Epithelial cell of esophagus (primary cell): Measurements from ENCODE around the gene BOK.

Experiments used
- DNase-seq: peaks from one replicate; pipeline ENCODE4 v3.0.0; 2010; ENCODE audit warnings: low read depth
- H3K4me3 ChIP-seq: 2 replicates; pipeline ENCODE4 v1.5.1; 2011; ENCODE audit warnings: mild to moderate bottlenecking, low read length, control low read depth
- TF ChIP-seq, protein P1 (sequence below): IDR thresholded peaks from 2 replicates; pipeline ENCODE4 v1.5.1; 2011; ENCODE audit warnings: low read depth, mild to moderate bottlenecking, low read length, control low read depth, inconsistent platforms; ENCODE audit not compliant: insufficient read depth; ENCODE audit errors: missing control alignments

BOK gene

DNA sequence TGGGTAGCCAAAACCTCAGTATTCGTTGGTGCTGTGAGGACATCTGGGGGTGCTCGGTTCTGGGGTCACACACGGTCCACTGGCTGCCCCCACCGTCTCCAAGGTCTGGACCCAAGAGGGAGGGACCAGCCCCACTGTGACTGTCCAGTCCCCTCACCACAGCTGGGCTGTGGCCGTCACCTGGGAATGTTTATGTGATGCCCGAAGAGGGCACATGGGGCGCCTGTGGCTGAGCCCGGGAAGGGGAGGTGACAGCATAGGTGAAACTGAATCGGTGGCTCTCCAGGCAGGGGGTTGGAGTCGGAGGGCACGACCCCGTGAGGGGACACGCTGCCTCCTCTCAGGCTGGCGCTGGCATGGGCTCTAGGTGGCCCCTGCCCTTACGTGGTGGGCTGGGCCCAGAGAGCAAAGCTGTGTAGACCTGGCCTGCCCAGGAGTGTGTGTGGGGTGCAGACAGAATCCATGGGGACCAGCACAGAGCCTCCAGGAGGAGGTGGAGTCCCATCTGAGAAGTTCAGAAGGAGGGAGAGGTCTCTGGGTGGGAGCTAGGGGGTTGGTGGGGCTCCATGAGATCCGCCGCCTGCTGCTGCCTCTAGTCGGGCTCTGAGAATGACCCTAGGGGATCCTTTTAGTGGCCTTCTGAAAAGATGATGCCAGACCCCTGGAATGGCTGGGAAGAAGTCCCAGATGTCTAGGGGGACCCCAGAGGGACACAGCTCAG, 1.8 kb downstream of the BOK start:
- TF ChIP-seq, protein P1, sequence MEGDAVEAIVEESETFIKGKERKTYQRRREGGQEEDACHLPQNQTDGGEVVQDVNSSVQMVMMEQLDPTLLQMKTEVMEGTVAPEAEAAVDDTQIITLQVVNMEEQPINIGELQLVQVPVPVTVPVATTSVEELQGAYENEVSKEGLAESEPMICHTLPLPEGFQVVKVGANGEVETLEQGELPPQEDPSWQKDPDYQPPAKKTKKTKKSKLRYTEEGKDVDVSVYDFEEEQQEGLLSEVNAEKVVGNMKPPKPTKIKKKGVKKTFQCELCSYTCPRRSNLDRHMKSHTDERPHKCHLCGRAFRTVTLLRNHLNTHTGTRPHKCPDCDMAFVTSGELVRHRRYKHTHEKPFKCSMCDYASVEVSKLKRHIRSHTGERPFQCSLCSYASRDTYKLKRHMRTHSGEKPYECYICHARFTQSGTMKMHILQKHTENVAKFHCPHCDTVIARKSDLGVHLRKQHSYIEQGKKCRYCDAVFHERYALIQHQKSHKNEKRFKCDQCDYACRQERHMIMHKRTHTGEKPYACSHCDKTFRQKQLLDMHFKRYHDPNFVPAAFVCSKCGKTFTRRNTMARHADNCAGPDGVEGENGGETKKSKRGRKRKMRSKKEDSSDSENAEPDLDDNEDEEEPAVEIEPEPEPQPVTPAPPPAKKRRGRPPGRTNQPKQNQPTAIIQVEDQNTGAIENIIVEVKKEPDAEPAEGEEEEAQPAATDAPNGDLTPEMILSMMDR = no peak
- H3K4me3 ChIP-seq = peak overlapping the region; percentile 58
- DNase-seq = no peak

DNA sequence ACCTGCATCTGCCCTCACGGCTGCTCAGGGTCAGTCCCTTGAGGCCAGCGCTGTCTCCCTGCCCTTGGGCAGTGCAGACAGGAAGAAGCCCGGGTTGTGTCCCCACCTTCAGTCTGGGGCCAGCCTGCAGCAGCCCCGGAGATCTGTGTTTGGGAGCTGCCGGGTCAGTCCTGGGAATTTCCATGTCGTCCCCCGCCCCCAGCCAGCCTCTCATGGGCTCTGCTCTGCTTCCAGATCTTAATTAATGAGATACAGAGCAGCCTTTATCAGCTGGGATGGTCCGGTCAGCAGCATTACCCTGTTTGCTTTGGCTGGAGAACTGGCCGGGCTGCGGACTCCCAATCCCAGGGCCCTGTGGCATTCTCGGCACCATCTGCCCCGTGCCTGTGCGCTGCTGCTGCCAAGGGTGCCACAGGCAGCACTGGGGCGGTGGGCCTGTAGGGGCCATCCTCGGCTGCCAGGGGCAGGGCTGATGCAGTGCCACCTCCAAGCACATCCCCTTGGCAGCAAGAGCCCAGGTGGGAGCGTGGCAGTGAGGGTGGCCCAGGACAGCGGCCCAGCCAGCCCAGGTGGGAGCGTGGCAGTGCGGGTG, 2.4 kb downstream of the BOK start:
- TF ChIP-seq, protein P1 = no peak
- no peak for DNase-seq
- peak overlapping the region; percentile 58 for H3K4me3 ChIP-seq

DNA sequence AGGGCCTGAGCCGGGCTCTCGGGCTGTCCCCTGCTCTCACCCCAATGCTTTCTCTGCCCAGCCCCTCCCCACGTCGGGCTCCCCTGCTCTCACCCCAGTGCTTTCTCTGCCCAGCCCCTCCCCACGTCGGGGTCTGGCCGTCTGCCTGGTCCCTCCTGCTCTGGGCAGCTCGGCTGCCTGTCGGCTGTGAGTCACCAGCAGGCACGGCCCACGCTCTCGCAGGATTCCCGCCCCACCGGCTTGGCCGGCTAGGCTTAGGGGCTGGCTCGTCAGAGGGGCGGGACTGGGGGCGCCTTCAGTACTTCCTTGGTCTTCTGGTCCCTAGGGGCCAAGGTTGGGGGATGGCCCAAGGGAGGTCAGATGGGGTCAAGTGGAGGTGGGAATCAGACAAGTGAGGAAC, 3.3 kb downstream of the BOK start:
- peak overlapping the region; percentile 10 for H3K4me3 ChIP-seq
- TF ChIP-seq, protein P1 = no peak
- DNase-seq = peak; percentile 88

DNA sequence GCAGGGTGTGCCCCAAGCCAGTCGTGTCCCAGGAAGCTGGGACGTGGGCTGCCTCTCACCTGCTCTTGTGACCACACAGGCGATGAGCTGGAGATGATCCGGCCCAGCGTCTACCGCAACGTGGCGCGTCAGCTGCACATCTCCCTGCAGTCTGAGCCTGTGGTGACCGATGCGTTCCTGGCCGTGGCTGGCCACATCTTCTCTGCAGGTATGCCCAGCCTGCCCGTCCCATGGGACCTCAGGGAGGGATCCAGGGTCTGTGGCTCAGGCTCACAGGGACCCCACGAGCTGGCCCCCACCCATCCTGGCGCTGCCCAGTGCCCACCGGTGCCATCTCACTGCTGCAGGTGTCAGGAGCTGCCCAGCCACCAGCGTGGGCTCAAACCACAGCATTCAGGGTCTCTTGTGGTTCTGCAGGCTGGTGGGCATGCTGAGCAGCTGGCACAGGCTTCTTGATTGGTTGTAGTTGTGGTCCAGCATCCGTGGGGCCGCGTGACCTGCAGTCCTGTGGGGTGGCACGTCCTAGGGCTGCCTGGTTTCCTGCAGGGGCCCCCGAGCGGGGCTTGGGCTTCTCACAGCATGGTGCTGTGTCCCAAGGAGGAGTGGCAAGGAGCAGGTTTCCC, 3.8 kb downstream of the BOK start:
- DNase-seq = no peak
- H3K4me3 ChIP-seq = peak overlapping the region; percentile 8
- TF ChIP-seq, protein P1 = no peak

DNA sequence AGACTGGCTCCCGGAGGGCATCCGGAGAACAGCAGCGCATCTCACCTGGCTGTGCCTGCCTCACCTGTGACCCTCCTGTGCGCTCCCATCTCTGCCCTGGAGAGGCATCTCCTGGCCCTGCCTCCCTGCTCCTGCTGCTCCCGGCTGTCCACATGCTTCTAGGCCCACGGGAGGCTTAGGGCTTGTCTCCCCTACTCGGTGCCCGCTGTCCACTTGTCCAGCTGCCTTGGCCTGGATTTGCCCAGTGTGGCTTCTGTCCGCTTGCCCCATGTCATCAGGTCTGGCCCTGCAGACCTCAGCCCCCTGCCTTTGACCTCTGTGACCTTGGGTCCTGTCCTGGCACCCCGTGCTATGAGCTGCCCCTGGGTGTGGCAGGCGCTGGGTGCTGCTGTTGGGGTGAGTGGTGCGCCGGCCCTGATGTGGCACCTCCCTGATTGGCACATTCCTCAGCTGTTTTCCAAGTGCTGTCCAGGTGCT, 4.5 kb downstream of the BOK start:
- H3K4me3 ChIP-seq = no peak overlapping the region
- TF ChIP-seq, protein P1 = no peak
- DNase-seq = no peak

DNA sequence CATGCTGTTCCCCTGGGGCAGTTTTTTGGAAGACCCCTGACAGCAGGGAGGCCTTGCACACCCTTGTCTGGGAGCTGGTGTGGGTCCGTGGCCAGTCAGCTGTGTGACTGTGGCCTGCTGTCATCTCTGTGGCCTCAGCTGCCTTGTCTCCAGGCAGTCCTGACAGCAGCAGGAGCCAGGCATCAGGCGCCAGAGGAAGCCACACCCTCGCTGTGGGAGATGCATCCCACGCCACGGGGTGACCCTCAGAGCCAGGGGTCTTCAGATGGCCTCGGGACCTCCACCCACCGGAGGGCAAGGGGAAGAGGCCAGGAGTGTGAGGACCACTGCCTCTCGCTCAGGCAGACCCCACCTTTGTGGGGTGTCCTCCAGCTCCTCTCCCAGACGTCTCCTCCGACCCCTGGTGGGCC, 5.0 kb downstream of the BOK start:
- no peak for DNase-seq
- no peak overlapping the region for H3K4me3 ChIP-seq
- TF ChIP-seq, protein P1 = no peak
